Measurements from ENCODE around the gene PDIA4.

DNA sequence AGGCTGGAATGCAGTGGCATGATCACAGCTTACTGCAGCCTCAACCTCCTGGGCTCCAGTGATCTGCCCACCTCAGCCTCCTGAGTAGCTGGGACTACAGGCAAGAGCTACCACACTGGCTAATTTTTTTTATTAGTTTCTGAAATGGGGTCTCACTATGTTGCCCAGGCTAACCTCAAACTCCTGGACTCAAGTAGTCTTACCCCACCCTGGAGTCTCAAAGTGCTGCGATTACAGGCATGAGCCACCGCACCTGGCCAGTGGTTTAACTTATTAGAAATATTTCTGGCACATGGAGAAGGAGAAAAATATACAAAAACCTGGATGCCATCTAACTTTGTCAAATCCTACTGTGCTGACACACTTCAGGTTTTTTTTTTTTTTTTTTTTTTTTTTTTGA, 47.0 kb upstream of the PDIA4 start:
- TF ChIP-seq POLR2AphosphoS5 (IDR thresholded peaks at IDR 0.05; ENCODE audit: low read depth, low read length) (no peak), REST (IDR thresholded peaks at IDR 0.05; ENCODE audit: insufficient read depth in 1 of 2, low read depth in 2 of 2, low read length in 1 of 2) (no peak), SIN3A (IDR thresholded peaks at IDR 0.05; ENCODE audit: borderline replicate concordance, insufficient read depth, low read depth, low read length) (no peak), TCF7L2 (IDR thresholded peaks at IDR 0.05; ENCODE audit: low read depth, low read length) (no peak)
- TF ChIP-seq, protein P1, sequence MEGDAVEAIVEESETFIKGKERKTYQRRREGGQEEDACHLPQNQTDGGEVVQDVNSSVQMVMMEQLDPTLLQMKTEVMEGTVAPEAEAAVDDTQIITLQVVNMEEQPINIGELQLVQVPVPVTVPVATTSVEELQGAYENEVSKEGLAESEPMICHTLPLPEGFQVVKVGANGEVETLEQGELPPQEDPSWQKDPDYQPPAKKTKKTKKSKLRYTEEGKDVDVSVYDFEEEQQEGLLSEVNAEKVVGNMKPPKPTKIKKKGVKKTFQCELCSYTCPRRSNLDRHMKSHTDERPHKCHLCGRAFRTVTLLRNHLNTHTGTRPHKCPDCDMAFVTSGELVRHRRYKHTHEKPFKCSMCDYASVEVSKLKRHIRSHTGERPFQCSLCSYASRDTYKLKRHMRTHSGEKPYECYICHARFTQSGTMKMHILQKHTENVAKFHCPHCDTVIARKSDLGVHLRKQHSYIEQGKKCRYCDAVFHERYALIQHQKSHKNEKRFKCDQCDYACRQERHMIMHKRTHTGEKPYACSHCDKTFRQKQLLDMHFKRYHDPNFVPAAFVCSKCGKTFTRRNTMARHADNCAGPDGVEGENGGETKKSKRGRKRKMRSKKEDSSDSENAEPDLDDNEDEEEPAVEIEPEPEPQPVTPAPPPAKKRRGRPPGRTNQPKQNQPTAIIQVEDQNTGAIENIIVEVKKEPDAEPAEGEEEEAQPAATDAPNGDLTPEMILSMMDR (IDR thresholded peaks at IDR 0.05): no peak
